NCI-H146 (cell line): ENCODE measurements around the gene HES6.
A peak's percentile ranks its signal among the peaks of the same experiment; 100 is the strongest.
"Not testable (repeated sequence)": the region's sequence is repeated elsewhere in the genome, so short reads cannot be mapped to it uniquely, and the experiment has no call there.

ENCODE experiments used
- DNase-seq: peaks from one replicate; lab custom pipeline; 2025; lab: John Stamatoyannopoulos, UW

Gene HES6

GRCh38 chr2:238239863-238240756 lies at the start of gene HES6:
HES6 (minus strand) TSS chr2:238240038; CDS start chr2:238239905, 133 bp downstream.
- peak; percentile 98 for DNase-seq

- no peak for DNase-seq
Observed at GRCh38 chr2:238289574-238289973, 49.7 kb upstream of the HES6 start.

- peak; percentile 97 for DNase-seq
Observed at GRCh38 chr2:238288650-238289573, 49.1 kb upstream of the HES6 start.

GRCh38 chr2:238287737-238288649 lies 48.2 kb upstream of the HES6 start, which contains the start of gene PER2:
PER2 (minus strand) TSS chr2:238288610; CDS start chr2:238277936, 10,674 bp downstream.
- DNase-seq: peak; percentile 47

GRCh38 chr2:238286987-238287736 lies 47.3 kb upstream of the HES6 start:
- no peak for DNase-seq

- DNase-seq: no peak
Observed at GRCh38 chr2:238286551-238286950, 46.7 kb upstream of the HES6 start.

GRCh38 chr2:238286095-238286494 lies 46.3 kb upstream of the HES6 start:
- no peak for DNase-seq

- peak; percentile 49 for DNase-seq
Observed at GRCh38 chr2:238285653-238286082, 45.8 kb upstream of the HES6 start.

GRCh38 chr2:238284802-238285515 lies 45.1 kb upstream of the HES6 start:
- DNase-seq: no peak

GRCh38 chr2:238282861-238283738 lies 43.3 kb upstream of the HES6 start:
- DNase-seq: no peak

GRCh38 chr2:238281826-238282480 lies 42.1 kb upstream of the HES6 start:
- DNase-seq: no peak

GRCh38 chr2:238280083-238280825 lies 40.4 kb upstream of the HES6 start:
- no peak for DNase-seq

GRCh38 chr2:238279324-238279682 lies 39.5 kb upstream of the HES6 start:
- no peak for DNase-seq

GRCh38 chr2:238278626-238279323 lies 38.9 kb upstream of the HES6 start:
- no peak for DNase-seq

GRCh38 chr2:238277695-238278094 lies 37.9 kb upstream of the HES6 start:
- no peak for DNase-seq

- no peak for DNase-seq
Observed at GRCh38 chr2:238274152-238274865, 34.5 kb upstream of the HES6 start.

GRCh38 chr2:238273433-238273832 lies 33.6 kb upstream of the HES6 start:
- not testable (repeated sequence) for DNase-seq
